ENCODE results near the gene IER5. TPM values are rescaled to one million over a fixed set of nuclear protein-coding genes. Genes with fewer than 3 reads are reported as not detected.

IER5 gene
- total and polyA plus RNA-seq, 9 of the 15 experiments (the other 6 are each of a cell fraction or from before 2014, with no cell fraction given) = 2.4 to 32.1 (median 12.0) TPM

DNA sequence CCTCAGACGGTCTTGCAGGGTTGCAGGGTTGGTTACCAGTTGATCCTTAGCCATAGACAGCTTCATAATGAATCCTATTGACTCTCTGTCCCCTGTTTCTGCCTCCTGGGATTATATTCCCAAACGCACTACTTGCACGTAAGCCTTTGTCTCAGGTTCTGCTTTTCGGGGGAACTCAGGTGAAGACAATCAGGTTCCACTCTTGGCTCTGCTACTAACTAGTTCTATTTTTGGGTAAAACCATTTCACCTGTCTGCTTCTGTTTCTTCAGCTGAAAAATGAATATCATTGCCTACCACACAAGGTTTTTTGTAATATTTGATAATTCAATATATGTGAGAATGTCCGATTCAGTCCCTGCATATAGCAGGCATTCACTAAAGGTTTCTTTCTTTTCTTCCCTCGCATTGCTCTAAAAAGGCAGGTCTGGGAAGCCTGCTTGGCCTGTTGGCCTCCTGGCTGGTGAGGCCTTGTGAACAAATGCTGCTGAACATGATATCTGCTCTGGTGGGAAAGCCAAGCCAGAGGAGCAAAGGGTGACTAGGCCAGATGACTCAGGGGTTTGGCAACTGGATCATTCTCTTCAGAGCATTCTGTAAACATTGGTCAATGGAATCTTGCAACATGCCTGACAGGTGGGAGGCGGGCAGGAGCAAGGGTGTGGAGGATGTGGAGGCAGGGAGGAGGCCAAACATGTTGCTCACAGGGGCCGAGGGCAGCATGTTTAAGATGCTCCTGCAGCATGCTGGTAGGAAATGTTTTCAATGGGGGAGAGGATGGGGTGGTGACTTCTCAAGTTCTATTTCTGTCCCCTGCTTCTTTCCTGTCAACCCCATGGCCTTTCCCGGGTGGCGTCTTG, 23.8 kb downstream of the IER5 start (continued):
- TF ChIP-seq, protein P1, sequence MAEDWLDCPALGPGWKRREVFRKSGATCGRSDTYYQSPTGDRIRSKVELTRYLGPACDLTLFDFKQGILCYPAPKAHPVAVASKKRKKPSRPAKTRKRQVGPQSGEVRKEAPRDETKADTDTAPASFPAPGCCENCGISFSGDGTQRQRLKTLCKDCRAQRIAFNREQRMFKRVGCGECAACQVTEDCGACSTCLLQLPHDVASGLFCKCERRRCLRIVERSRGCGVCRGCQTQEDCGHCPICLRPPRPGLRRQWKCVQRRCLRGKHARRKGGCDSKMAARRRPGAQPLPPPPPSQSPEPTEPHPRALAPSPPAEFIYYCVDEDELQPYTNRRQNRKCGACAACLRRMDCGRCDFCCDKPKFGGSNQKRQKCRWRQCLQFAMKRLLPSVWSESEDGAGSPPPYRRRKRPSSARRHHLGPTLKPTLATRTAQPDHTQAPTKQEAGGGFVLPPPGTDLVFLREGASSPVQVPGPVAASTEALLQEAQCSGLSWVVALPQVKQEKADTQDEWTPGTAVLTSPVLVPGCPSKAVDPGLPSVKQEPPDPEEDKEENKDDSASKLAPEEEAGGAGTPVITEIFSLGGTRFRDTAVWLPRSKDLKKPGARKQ (CRISPR knock-in tag; IDR thresholded peaks at IDR 0.05) = no peak
- TF ChIP-seq, protein P2, sequence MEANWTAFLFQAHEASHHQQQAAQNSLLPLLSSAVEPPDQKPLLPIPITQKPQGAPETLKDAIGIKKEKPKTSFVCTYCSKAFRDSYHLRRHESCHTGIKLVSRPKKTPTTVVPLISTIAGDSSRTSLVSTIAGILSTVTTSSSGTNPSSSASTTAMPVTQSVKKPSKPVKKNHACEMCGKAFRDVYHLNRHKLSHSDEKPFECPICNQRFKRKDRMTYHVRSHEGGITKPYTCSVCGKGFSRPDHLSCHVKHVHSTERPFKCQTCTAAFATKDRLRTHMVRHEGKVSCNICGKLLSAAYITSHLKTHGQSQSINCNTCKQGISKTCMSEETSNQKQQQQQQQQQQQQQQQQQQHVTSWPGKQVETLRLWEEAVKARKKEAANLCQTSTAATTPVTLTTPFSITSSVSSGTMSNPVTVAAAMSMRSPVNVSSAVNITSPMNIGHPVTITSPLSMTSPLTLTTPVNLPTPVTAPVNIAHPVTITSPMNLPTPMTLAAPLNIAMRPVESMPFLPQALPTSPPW (CRISPR knock-in tag; IDR thresholded peaks at IDR 0.05) = 0 out of 2 replicates have a peak, but pooled peaks have one; percentile 21
- no peak for TF ChIP-seq SAP30 (IDR thresholded peaks at IDR 0.05; ENCODE audit: borderline replicate concordance, insufficient read depth, low read depth, low read length, poor library complexity, severe bottlenecking)
- TF ChIP-seq BDP1 (IDR thresholded peaks at IDR 0.05; ENCODE audit: insufficient read depth, insufficient read length) = no peak
- TF ChIP-seq, protein P3, sequence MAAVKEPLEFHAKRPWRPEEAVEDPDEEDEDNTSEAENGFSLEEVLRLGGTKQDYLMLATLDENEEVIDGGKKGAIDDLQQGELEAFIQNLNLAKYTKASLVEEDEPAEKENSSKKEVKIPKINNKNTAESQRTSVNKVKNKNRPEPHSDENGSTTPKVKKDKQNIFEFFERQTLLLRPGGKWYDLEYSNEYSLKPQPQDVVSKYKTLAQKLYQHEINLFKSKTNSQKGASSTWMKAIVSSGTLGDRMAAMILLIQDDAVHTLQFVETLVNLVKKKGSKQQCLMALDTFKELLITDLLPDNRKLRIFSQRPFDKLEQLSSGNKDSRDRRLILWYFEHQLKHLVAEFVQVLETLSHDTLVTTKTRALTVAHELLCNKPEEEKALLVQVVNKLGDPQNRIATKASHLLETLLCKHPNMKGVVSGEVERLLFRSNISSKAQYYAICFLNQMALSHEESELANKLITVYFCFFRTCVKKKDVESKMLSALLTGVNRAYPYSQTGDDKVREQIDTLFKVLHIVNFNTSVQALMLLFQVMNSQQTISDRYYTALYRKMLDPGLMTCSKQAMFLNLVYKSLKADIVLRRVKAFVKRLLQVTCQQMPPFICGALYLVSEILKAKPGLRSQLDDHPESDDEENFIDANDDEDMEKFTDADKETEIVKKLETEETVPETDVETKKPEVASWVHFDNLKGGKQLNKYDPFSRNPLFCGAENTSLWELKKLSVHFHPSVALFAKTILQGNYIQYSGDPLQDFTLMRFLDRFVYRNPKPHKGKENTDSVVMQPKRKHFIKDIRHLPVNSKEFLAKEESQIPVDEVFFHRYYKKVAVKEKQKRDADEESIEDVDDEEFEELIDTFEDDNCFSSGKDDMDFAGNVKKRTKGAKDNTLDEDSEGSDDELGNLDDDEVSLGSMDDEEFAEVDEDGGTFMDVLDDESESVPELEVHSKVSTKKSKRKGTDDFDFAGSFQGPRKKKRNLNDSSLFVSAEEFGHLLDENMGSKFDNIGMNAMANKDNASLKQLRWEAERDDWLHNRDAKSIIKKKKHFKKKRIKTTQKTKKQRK (IDR thresholded peaks at IDR 0.05; ENCODE audit: borderline replicate concordance, low read depth, low read length) = no peak
- no peak for TF ChIP-seq HNRNPUL1 (IDR thresholded peaks at IDR 0.05; ENCODE audit: low read length)
- TF ChIP-seq PCBP2 (IDR thresholded peaks at IDR 0.05; ENCODE audit: low read depth, low read length, poor library complexity, severe bottlenecking) = no peak
- TF ChIP-seq, protein P4, sequence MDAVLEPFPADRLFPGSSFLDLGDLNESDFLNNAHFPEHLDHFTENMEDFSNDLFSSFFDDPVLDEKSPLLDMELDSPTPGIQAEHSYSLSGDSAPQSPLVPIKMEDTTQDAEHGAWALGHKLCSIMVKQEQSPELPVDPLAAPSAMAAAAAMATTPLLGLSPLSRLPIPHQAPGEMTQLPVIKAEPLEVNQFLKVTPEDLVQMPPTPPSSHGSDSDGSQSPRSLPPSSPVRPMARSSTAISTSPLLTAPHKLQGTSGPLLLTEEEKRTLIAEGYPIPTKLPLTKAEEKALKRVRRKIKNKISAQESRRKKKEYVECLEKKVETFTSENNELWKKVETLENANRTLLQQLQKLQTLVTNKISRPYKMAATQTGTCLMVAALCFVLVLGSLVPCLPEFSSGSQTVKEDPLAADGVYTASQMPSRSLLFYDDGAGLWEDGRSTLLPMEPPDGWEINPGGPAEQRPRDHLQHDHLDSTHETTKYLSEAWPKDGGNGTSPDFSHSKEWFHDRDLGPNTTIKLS (IDR thresholded peaks at IDR 0.05; ENCODE audit: borderline replicate concordance, low read depth) = no peak
